Chondrocyte (in vitro differentiated cells): ENCODE measurements around the gene RFX1. TPM values are rescaled to one million over a fixed set of nuclear protein-coding genes. Genes with fewer than 3 reads are reported as not detected.

Experiments used
- DNase-seq: peaks from one replicate; pipeline ENCODE4 v3.0.0; 2021; ENCODE audit warnings: mixed read lengths, low spot score
- H3K27ac Mint-ChIP-seq: one replicate; pipeline ENCODE4 v1.8.0; 2021; ENCODE audit warnings: mild to moderate bottlenecking, moderate library complexity, mixed read lengths; ENCODE audit not compliant: unreplicated experiment
- H3K27me3 Mint-ChIP-seq: 2 replicates; pipeline ENCODE4 v1.8.0; 2021; ENCODE audit warnings: low read depth, mixed read lengths
- H3K36me3 Mint-ChIP-seq: 2 replicates; pipeline ENCODE4 v1.8.0; 2021; ENCODE audit warnings: low read depth, mixed read lengths
- H3K4me1 Mint-ChIP-seq: 2 replicates; pipeline ENCODE4 v1.8.0; 2021; ENCODE audit warnings: low read depth, mild to moderate bottlenecking, mixed read lengths
- H3K4me3 Mint-ChIP-seq: one replicate; pipeline ENCODE4 v1.8.0; 2021; ENCODE audit warnings: mild to moderate bottlenecking, moderate library complexity, mixed read lengths; ENCODE audit not compliant: unreplicated experiment
- H3K9me3 Mint-ChIP-seq: 2 replicates; pipeline ENCODE4 v1.8.0; 2021; ENCODE audit warnings: low read depth, mixed read lengths
- total RNA-seq: library from RNA; stranded (reverse); gene quantifications from 3 replicates; pipeline ENCODE4 v1.2.1, GENCODE V29; 2021
- TF ChIP-seq, protein P1 (sequence below): fragments of 200-600 bp; sonication (generic); IDR thresholded peaks from 2 replicates; pipeline ENCODE4 v1.5.0; 2021; ENCODE audit warnings: antibody characterized with exemption, mild to moderate bottlenecking, moderate library complexity

Gene RFX1
- total RNA-seq, 1 donor from 2014 or later = 9.4 TPM

DNA sequence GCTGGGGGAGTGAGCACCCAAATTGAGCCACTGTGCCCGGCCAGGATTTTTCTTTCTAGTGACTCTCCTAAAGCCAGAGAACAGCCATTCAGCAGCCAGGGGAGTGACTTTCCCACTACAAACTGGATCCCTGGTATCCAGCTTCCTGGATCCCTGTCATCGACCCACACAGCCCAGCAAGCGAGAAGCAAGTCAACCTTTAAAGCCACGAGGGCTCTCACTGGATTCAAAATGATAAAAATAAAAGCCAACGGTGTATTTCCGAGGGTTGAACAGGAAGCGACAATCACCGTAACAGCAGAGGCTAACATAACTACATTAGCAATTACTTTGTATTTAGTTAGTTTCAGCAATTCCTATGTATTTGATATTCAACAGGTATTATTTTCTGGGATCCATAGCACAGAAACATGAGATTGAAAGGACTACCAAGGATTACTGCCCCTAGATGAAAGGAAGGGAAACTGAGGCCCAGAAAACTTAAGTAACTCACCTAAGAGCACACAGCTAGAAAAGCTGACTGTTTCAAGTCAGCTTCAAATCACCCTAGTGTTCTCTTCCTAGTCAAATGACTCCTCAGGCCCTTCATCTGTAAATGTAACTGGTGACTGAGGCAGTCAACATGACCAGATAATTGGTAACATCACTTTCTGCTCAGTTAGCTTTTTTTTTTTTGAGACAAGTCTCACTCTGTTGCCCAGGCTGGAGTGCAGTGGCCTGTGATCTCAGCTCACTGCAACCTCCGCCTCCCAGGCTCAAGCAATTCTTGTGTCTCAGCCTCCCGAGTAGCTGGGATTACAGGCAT, 2.7 kb downstream of the RFX1 start:
- Mint-ChIP-seq H3K36me3 (peaks cover 2% of the 10 kb centered on the region), H3K9me3 (no peaks in the 10 kb centered on the region), H3K4me1 (peaks cover 22% of the 10 kb centered on the region), H3K27me3 (no peaks in the 10 kb centered on the region), H3K4me3 (no peak overlapping the region), H3K27ac (peak overlapping the region; percentile 83)
- TF ChIP-seq, protein P1, sequence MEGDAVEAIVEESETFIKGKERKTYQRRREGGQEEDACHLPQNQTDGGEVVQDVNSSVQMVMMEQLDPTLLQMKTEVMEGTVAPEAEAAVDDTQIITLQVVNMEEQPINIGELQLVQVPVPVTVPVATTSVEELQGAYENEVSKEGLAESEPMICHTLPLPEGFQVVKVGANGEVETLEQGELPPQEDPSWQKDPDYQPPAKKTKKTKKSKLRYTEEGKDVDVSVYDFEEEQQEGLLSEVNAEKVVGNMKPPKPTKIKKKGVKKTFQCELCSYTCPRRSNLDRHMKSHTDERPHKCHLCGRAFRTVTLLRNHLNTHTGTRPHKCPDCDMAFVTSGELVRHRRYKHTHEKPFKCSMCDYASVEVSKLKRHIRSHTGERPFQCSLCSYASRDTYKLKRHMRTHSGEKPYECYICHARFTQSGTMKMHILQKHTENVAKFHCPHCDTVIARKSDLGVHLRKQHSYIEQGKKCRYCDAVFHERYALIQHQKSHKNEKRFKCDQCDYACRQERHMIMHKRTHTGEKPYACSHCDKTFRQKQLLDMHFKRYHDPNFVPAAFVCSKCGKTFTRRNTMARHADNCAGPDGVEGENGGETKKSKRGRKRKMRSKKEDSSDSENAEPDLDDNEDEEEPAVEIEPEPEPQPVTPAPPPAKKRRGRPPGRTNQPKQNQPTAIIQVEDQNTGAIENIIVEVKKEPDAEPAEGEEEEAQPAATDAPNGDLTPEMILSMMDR = no peak
- DNase-seq = no peak

DNA sequence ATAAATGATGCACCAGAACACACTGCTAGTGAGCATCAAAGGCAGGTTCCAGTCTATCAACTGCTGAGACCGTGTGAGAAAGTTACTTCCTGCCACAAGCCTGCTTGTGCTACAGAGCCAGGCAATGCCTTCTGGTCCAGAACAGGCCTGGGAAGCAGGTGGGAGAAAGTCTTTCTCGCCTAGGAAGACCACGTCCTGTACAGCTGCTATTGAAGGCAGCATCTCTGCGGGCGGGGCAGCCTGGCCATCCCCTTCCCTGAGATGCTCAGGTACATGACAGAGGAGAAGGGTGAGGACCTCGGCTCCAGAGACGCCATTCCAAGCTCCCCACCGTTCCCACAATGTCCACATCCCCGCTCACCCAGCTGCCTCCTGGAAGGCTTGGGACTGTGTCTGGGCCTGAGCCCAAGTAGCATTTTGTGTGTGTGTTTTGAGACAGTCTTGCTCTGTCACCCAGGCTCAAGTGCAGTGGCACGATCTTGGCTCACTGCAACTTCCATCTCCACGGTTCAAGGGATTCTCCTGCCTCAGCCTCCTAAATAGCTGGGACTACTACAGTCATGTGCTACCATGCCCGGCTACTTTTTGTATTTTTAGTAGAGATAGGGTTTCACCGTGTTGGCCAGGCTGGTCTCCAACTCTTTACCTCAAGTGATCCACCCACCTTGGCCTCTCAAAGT, 3.4 kb downstream of the RFX1 start:
- Mint-ChIP-seq H3K9me3 (no peaks in the 10 kb centered on the region), H3K36me3 (peaks cover 2% of the 10 kb centered on the region), H3K27ac (peak overlapping the region; percentile 83), H3K4me1 (peaks cover 22% of the 10 kb centered on the region), H3K27me3 (no peaks in the 10 kb centered on the region), H3K4me3 (no peak overlapping the region)
- DNase-seq = no peak
- TF ChIP-seq, protein P1 = no peak

DNA sequence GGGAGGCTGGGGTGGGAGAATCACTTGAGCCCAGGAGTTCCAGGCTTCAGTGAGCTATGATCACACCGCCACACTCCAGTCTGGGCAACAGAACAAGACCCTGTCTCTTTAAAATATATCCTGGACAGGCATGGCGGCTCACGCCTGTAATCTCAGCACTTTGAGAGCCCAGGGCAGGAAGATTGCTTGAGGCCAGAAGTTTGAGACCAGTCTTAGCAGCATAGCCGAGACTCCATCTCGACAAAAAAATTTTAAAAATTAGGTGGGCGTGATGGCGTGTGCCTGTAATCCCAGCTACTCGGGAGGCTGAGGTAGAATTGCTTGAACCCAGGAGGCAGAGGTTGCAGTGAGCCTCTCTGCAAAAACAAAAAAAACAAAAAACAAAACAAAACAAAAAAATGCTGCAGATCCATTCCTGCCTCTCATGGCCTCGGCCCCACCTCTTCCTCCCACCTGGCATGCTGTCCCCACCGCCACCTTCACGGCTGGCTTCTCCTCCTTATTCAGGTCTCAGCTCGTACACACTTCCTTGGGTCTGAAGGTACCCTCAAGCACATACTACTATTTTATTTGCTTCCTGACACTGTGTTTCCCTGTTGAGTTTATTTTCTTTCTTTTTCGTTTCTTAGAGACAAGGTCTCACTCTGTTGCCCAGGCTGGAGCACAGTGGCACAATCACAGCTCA, 5.3 kb downstream of the RFX1 start:
- H3K9me3 Mint-ChIP-seq = no peaks in the 10 kb centered on the region
- H3K27me3 Mint-ChIP-seq = no peaks in the 10 kb centered on the region
- TF ChIP-seq, protein P1 = no peak
- H3K4me1 Mint-ChIP-seq = peaks cover 19% of the 10 kb centered on the region
- no peak overlapping the region for H3K27ac Mint-ChIP-seq
- peaks cover 2% of the 10 kb centered on the region for H3K36me3 Mint-ChIP-seq
- H3K4me3 Mint-ChIP-seq = no peak overlapping the region
- no peak for DNase-seq

DNA sequence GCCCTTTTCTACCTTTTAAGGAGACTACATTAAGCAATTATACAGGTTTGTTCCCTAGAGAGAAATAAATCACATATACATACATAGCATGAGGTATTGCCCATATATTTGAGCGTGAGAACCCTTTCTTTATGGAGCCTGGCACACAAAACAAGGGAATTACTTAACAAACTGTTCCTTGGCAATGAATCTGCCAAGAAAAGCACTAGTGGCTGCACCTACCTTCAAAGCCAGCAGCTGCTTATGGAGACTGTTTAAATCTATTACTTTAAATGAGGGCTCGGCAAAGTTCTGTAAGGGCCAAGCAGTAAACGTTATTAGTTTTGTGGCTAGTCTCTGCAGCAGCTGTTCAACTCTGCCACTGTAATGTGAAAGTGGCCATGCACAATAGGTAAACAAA, 7.0 kb downstream of the RFX1 start:
- Mint-ChIP-seq H3K4me1 (peaks cover 8% of the 10 kb centered on the region), H3K36me3 (peaks cover 2% of the 10 kb centered on the region), H3K9me3 (no peaks in the 10 kb centered on the region), H3K4me3 (no peak overlapping the region), H3K27me3 (no peaks in the 10 kb centered on the region), H3K27ac (no peak overlapping the region)
- no peak for DNase-seq
- TF ChIP-seq, protein P1 = no peak

DNA sequence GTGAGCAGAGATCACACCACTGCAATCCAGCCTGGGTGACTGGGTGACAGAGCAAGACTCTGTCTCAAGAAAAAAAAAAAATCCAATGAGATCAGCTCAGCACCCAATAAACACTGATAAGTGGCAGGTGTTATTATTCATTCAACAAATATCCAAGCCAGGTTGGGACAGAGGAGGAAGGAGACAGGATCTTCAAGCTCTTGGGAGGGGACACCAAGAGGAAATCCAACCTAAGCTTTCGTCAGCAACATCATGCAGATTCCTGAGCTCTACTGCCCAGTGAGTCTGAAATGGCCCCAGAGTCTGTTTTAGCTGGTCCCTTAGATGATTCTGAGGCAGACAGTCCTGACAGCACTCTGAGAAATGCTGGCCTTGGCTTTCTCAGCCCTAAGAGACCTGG, 7.7 kb downstream of the RFX1 start:
- Mint-ChIP-seq H3K9me3 (no peaks in the 10 kb centered on the region), H3K4me3 (no peak overlapping the region), H3K27ac (no peak overlapping the region), H3K4me1 (peaks cover 7% of the 10 kb centered on the region), H3K36me3 (peaks cover 2% of the 10 kb centered on the region), H3K27me3 (no peaks in the 10 kb centered on the region)
- TF ChIP-seq, protein P1 = no peak
- no peak for DNase-seq
